K562 (cell line): ENCODE data around the gene ABITRAM. TPM values are rescaled to one million over a fixed set of nuclear protein-coding genes. Genes with fewer than 3 reads are reported as not detected.

Source experiments
- ARID2 ChIP-seq: fragments of 450-650 bp; IDR thresholded peaks from 2 replicates; pipeline ENCODE4 v1.6.1; 2017; ENCODE audit warnings: antibody characterized with exemption, mild to moderate bottlenecking
- ATF1 ChIP-seq, 2 experiments: fragments of 450-650 bp in 1 of 2; IDR thresholded peaks; 2 replicates each; pipeline ENCODE4 v1.6.1; 2016; ENCODE audit warnings: missing compliant biosample characterization in 1 of 2, missing genetic modification characterization in 1 of 2
- CBFA2T3 ChIP-seq: fragments of 450-650 bp; IDR thresholded peaks from 2 replicates; pipeline ENCODE4 v1.6.1; 2017
- COPS2 ChIP-seq: fragments of 450-650 bp; conservative IDR thresholded peaks from 2 replicates; pipeline ENCODE4 v1.6.1; 2016; ENCODE audit warnings: mild to moderate bottlenecking, moderate library complexity
- CREM ChIP-seq: IDR thresholded peaks from 2 replicates; pipeline ENCODE4 v1.6.1; 2014; ENCODE audit warnings: antibody characterized with exemption, low read depth
- CTBP1 ChIP-seq: fragments of 450-650 bp; IDR thresholded peaks from 2 replicates; pipeline ENCODE4 v1.6.1; 2016; ENCODE audit warnings: borderline replicate concordance
- GATA2 ChIP-seq: sonication (generic); formaldehyde crosslinking; IDR thresholded peaks from 2 replicates; pipeline ENCODE4 v1.4.0; 2020; ENCODE audit warnings: mild to moderate bottlenecking, missing genetic modification reagents
- HDAC6 ChIP-seq: IDR thresholded peaks from 2 replicates; pipeline ENCODE4 v1.6.1; 2012; ENCODE audit warnings: low read depth, mild to moderate bottlenecking, control low read depth, inconsistent platforms, low read length, moderate library complexity
- HLTF ChIP-seq: fragments of 450-650 bp; IDR thresholded peaks from 2 replicates; pipeline ENCODE4 v1.6.1; 2016
- NBN ChIP-seq: fragments of 450-650 bp; IDR thresholded peaks from 2 replicates; pipeline ENCODE4 v1.6.1; 2016; ENCODE audit warnings: low read depth, mild to moderate bottlenecking
- PHF21A ChIP-seq: fragments of 450-650 bp; IDR thresholded peaks from 2 replicates; pipeline ENCODE4 v1.6.1; 2017; ENCODE audit warnings: low read depth, borderline replicate concordance
- PML ChIP-seq: IDR thresholded peaks from 2 replicates; pipeline ENCODE4 v1.6.1; 2012; ENCODE audit warnings: low read length, inconsistent platforms
- SMARCA4 ChIP-seq: fragments of 450-650 bp; IDR thresholded peaks from 2 replicates; pipeline ENCODE4 v1.6.1; 2016
- SMARCC2 ChIP-seq: fragments of 450-650 bp; IDR thresholded peaks from 2 replicates; pipeline ENCODE4 v1.6.1; 2017; ENCODE audit warnings: antibody characterized with exemption, moderate library complexity, mild to moderate bottlenecking, low read depth
- SMARCE1 ChIP-seq: fragments of 450-650 bp; IDR thresholded peaks from 2 replicates; pipeline ENCODE4 v1.7.1; 2016; ENCODE audit warnings: mild to moderate bottlenecking
- SNIP1 ChIP-seq: fragments of 450-650 bp; IDR thresholded peaks from 2 replicates; pipeline ENCODE4 v1.7.1; 2017; ENCODE audit warnings: low read depth, mild to moderate bottlenecking
- SOX6 ChIP-seq: fragments of 450-650 bp; IDR thresholded peaks from 2 replicates; pipeline ENCODE4 v1.6.1; 2014; ENCODE audit warnings: mild to moderate bottlenecking
- SRF ChIP-seq, 2 experiments: fragments of 250-450, 450-650 bp in 1 of 2; sonication (Bioruptor Pico) in 1 of 2; sonication (generic) in 1 of 2; formaldehyde crosslinking; IDR thresholded peaks; 2 replicates each; pipeline versions ENCODE4 v1.5.0 to v1.5.1; 2020 to 2022; ENCODE audit warnings: mild to moderate bottlenecking in 1 of 2, missing genetic modification reagents in 1 of 2
- TRIM24 ChIP-seq, 2 experiments: fragments of 450-650 bp; IDR thresholded peaks; 2 replicates each; pipeline ENCODE4 v1.6.1; 2016
- ZEB2 ChIP-seq: fragments of 450-650 bp; IDR thresholded peaks from 2 replicates; pipeline ENCODE4 v1.6.1; 2016
- ZNF354B ChIP-seq: fragments of 250-450 bp; sonication (Bioruptor Pico); IDR thresholded peaks from 2 replicates; pipeline ENCODE4 v1.4.0; 2020
- ZNF57 ChIP-seq: fragments of 450-650 bp; formaldehyde crosslinking; IDR thresholded peaks from 2 replicates; pipeline ENCODE4 v1.4.0; 2020; ENCODE audit warnings: mild to moderate bottlenecking, moderate library complexity
- polyA plus RNA-seq, 8 experiments: library from polyadenylated mRNA; depleted of rRNA in 4 of 8; stranded (reverse) in 5 of 8; unstranded in 3 of 8; fragments of >200 nt; fragmentation: Nextera tagmentation in 2 of 8; fragmentation: Illumina TruSeq in 1 of 8; extraction: Ambion mirVana in 2 of 8; extraction: Trizol in 1 of 8; gene quantifications; 2 replicates each; pipeline versions ENCODE4 v1.2.1 to v1.2.3, GENCODE V29; 2011 to 2014; ENCODE audit warnings: inconsistent platforms in 1 of 8, missing spikeins in 1 of 8
- total RNA-seq, 7 experiments: library from RNA; depleted of rRNA in 6 of 7; stranded (reverse); fragments of >200 nt in 6 of 7; fragmentation: Illumina TruSeq in 2 of 7; extraction: Trizol in 2 of 7; gene quantifications; 2 replicates each; pipeline versions ENCODE4 v1.2.1 to v1.2.3, GENCODE V29; 2011 to 2021; ENCODE audit warnings: low replicate concordance in 1 of 7
- TF ChIP-seq, protein P1 (sequence below), 2 experiments: fragments of 450-650 bp; IDR thresholded peaks; 2 replicates each; pipeline ENCODE4 v1.6.1; 2016; ENCODE audit warnings: mild to moderate bottlenecking in 2 of 2, borderline replicate concordance in 1 of 2, low read depth in 1 of 2, moderate library complexity in 1 of 2
- TF ChIP-seq, protein P2 (sequence below): fragments of 250-450 bp; sonication (Bioruptor Pico); IDR thresholded peaks from 2 replicates; pipeline ENCODE4 v1.5.0; 2021

Gene ABITRAM
- total and polyA plus RNA-seq, 9 of the 15 experiments (the other 6 are each of a cell fraction or from before 2014, with no cell fraction given) = 8.9 to 47.6 (median 28.4) TPM

- TF ChIP-seq, protein P1, sequence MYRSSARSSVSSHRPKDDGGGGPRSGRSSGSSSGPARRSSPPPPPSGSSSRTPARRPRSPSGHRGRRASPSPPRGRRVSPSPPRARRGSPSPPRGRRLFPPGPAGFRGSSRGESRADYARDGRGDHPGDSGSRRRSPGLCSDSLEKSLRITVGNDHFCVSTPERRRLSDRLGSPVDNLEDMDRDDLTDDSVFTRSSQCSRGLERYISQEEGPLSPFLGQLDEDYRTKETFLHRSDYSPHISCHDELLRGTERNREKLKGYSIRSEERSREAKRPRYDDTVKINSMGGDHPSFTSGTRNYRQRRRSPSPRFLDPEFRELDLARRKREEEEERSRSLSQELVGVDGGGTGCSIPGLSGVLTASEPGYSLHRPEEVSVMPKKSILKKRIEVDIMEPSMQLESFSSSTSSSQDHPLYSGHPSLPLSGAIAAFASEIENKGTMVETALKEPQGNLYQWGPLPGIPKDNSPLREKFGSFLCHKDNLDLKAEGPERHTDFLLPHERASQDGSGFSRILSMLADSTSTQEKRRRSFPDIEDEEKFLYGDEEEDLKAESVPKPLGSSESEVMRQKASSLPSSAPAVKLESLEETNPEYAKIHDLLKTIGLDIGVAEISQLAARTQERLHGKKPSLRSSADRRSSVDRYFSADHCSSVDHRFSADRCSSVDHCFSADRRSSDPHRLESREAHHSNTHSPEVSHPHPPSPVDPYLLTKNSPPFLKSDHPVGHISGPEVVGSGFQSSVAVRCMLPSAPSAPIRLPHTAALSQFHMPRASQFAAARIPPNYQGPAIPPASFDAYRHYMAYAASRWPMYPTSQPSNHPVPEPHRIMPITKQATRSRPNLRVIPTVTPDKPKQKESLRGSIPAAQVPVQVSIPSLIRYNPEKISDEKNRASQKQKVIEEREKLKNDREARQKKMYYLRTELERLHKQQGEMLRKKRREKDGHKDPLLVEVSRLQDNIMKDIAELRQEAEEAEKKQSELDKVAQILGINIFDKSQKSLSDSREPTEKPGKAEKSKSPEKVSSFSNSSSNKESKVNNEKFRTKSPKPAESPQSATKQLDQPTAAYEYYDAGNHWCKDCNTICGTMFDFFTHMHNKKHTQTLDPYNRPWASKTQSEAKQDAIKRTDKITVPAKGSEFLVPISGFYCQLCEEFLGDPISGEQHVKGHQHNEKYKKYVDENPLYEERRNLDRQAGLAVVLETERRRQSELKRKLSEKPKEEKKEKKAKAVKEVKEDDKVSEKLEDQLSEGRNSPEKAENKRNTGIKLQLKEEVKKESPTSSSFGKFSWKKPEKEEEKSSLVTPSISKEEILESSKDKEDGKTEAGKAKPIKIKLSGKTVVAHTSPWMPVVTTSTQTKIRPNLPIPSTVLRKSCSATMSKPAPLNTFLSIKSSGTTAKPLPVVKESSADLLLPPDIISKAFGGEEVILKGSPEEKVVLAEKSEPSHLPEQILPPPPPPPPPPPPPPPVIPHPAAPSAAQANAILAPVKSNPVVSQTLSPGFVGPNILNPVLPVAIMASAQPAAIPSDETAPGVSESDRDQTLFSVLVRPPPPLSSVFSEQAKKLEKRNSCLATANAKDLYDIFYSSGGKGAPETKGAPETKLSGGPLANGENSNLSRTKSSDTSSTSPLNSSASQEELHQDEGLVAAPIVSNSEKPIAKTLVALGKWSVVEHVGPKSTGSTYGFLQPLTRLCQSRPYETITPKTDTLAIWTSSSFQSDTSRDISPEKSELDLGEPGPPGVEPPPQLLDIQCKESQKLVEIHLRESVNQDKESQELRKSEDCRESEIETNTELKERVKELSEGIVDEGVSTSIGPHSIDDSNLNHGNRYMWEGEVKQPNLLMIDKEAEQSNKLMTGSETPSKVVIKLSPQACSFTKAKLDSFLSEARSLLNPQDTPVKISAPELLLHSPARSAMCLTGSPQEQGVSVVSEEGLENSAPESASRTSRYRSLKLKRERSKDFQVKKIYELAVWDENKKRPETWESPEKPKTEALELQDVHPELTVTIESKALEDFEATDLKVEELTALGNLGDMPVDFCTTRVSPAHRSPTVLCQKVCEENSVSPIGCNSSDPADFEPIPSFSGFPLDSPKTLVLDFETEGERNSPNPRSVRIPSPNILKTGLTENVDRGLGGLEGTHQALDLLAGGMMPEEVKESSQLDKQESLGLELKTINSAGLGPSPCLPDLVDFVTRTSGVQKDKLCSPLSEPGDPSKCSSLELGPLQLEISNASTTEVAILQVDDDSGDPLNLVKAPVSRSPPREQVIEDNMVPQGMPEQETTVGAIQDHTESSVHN (IDR thresholded peaks at IDR 0.05; ENCODE audit: borderline replicate concordance in 1 of 2, low read depth in 1 of 2) = peak; percentile 75 to 80; a peak in 2 of 4 replicates
- TF ChIP-seq SMARCC2 (peak; percentile 90; the same call in 1 of the 2 replicates), ZNF57 (CRISPR knock-in tag) (no peak), PML (no peak), PHF21A (no peak), CTBP1 (peak; percentile 56; the same call in 1 of the 2 replicates), SOX6 (peak; percentile 82; the same call in 1 of the 2 replicates), GATA2 (CRISPR knock-in tag) (0 out of 2 replicates have a peak, but pooled peaks have one; percentile 14), TRIM24 (IDR thresholded peaks at IDR 0.05) (peak in 1 of 2 experiments; percentile 67; a peak in 1 of 4 replicates), SRF (CRISPR knock-in tag; IDR thresholded peaks at IDR 0.05) (peak in 1 of 2 experiments; percentile 73; a peak in 1 of 4 replicates), HDAC6 (no peak), ZNF354B (CRISPR knock-in tag) (no peak), HLTF (peak; percentile 41; the same call in 1 of the 2 replicates), COPS2 (no peak), NBN (peak; percentile 81; the same call in 1 of the 2 replicates), CBFA2T3 (peak; percentile 33; the same call in 1 of the 2 replicates), ATF1 (CRISPR knock-in tag; IDR thresholded peaks at IDR 0.05) (no peak), ATF1 (tag; IDR thresholded peaks at IDR 0.05) (peak; percentile 72), SNIP1 (no peak), CREM (peak; percentile 66), SMARCE1 (peak; percentile 96; the same call in 1 of the 2 replicates), ARID2 (no peak), ZEB2 (peak; percentile 74; the same call in 1 of the 2 replicates), SMARCA4 (peak; percentile 90)
- TF ChIP-seq, protein P2, sequence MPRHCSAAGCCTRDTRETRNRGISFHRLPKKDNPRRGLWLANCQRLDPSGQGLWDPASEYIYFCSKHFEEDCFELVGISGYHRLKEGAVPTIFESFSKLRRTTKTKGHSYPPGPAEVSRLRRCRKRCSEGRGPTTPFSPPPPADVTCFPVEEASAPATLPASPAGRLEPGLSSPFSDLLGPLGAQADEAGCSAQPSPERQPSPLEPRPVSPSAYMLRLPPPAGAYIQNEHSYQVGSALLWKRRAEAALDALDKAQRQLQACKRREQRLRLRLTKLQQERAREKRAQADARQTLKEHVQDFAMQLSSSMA (CRISPR knock-in tag) = no peak
Measured at GRCh38 chr9:108903420-108904103, 30.6 kb upstream of the ABITRAM start (continued).
